Mesenchymal stem cell (in vitro differentiated cells and primary cell): ENCODE measurements around the gene SEC16A.

Experiments
- DNase-seq: peaks from one replicate; pipeline ENCODE4 v3.0.0-alpha.2; 2013
- H2AFZ ChIP-seq: one replicate; pipeline ENCODE4 v1.6.1; 2013; ENCODE audit warnings: low read depth, mild to moderate bottlenecking, control low read depth, inconsistent platforms, low read length, moderate library complexity
- H2AK5ac ChIP-seq: 2 replicates; pipeline ENCODE4 v1.6.1; 2013; ENCODE audit warnings: low read length, moderate library complexity, mild to moderate bottlenecking, inconsistent platforms; ENCODE audit not compliant: severe bottlenecking
- H2BK120ac ChIP-seq: one replicate; pipeline ENCODE4 v1.6.1; 2013; ENCODE audit warnings: low read depth, mild to moderate bottlenecking, inconsistent platforms, low read length, moderate library complexity
- H2BK12ac ChIP-seq, 2 experiments: one replicate each; pipeline ENCODE4 v1.6.1; 2013; ENCODE audit warnings: inconsistent platforms in 2 of 2, low read length in 2 of 2, mild to moderate bottlenecking in 2 of 2, moderate library complexity in 2 of 2, control low read depth in 1 of 2
- H2BK15ac ChIP-seq: one replicate; pipeline ENCODE4 v1.6.1; 2013; ENCODE audit warnings: mild to moderate bottlenecking, low read depth, inconsistent platforms; ENCODE audit not compliant: poor library complexity, severe bottlenecking
- H2BK5ac ChIP-seq: 2 replicates; pipeline ENCODE4 v1.6.1; 2013; ENCODE audit warnings: low read depth, mild to moderate bottlenecking, low read length, control low read depth, inconsistent platforms; ENCODE audit not compliant: poor library complexity, severe bottlenecking
- H3K14ac ChIP-seq, 2 experiments: one replicate each; pipeline ENCODE4 v1.6.1; 2013; ENCODE audit warnings: inconsistent platforms in 2 of 2, low read length in 2 of 2, control low read depth in 1 of 2, mild to moderate bottlenecking in 1 of 2, moderate library complexity in 1 of 2
- H3K18ac ChIP-seq, 2 experiments: one replicate each; pipeline ENCODE4 v1.6.1; 2013; ENCODE audit warnings: inconsistent platforms in 2 of 2, low read length in 2 of 2, control low read depth in 1 of 2, low read depth in 1 of 2, mild to moderate bottlenecking in 1 of 2
- H3K23ac ChIP-seq, 2 experiments: one replicate each; pipeline ENCODE4 v1.6.1; 2013; ENCODE audit warnings: inconsistent platforms in 2 of 2, low read length in 2 of 2, mild to moderate bottlenecking in 2 of 2, moderate library complexity in 2 of 2, control low read depth in 1 of 2
- H3K27ac ChIP-seq: 2 replicates; pipeline ENCODE4 v1.5.1; 2013; ENCODE audit warnings: mild to moderate bottlenecking, moderate library complexity, low read length, control low read depth, inconsistent platforms; ENCODE audit not compliant: poor library complexity, severe bottlenecking
- H3K27me3 ChIP-seq, 2 experiments: 2 replicates each; pipeline versions ENCODE4 v1.6.1 to v1.7.0; 2013; ENCODE audit warnings: low read length in 2 of 2, mild to moderate bottlenecking in 2 of 2, moderate library complexity in 2 of 2, control low read depth in 1 of 2, inconsistent platforms in 1 of 2; ENCODE audit not compliant: control insufficient read depth in 1 of 2, insufficient read depth in 1 of 2
- H3K36me3 ChIP-seq, 2 experiments: 2 replicates each; pipeline versions ENCODE4 v1.6.1 to v1.7.0; 2013; ENCODE audit warnings: low read length in 2 of 2, control low read depth in 1 of 2, inconsistent platforms in 1 of 2, low read depth in 1 of 2, mild to moderate bottlenecking in 1 of 2; ENCODE audit not compliant: insufficient read depth in 2 of 2, control insufficient read depth in 1 of 2
- H3K4ac ChIP-seq, 2 experiments: one replicate each; pipeline ENCODE4 v1.6.1; 2013; ENCODE audit warnings: inconsistent platforms in 2 of 2, low read length in 2 of 2, mild to moderate bottlenecking in 2 of 2, moderate library complexity in 2 of 2, control low read depth in 1 of 2, low read depth in 1 of 2
- H3K4me1 ChIP-seq: 2 replicates; pipeline ENCODE4 v1.6.1; 2013; ENCODE audit warnings: low read depth, low read length, control low read depth; ENCODE audit not compliant: control insufficient read depth, insufficient read depth
- H3K4me2 ChIP-seq: 2 replicates; pipeline ENCODE4 v1.6.1; 2013; ENCODE audit warnings: low read length, mild to moderate bottlenecking, inconsistent platforms; ENCODE audit not compliant: poor library complexity, severe bottlenecking
- H3K4me3 ChIP-seq, 2 experiments: 2 replicates each; pipeline versions ENCODE4 v1.5.1 to v1.7.0; 2013; ENCODE audit warnings: low read length in 2 of 2, mild to moderate bottlenecking in 2 of 2, control low read depth in 1 of 2, low read depth in 1 of 2; ENCODE audit not compliant: insufficient read depth in 1 of 2
- H3K79me1 ChIP-seq: replicated peaks from 2 replicates; pipeline ENCODE4 v1.6.1; 2013; ENCODE audit warnings: mild to moderate bottlenecking, control low read depth, low read length, inconsistent platforms; ENCODE audit not compliant: poor library complexity, severe bottlenecking
- H3K9ac ChIP-seq: 2 replicates; pipeline ENCODE4 v1.7.0; 2013; ENCODE audit warnings: mild to moderate bottlenecking, low read length, moderate library complexity
- H3K9me3 ChIP-seq: 2 replicates; pipeline ENCODE4 v1.7.0; 2013; ENCODE audit warnings: mild to moderate bottlenecking, low read length; ENCODE audit not compliant: control insufficient read depth
- H4K8ac ChIP-seq: one replicate; pipeline ENCODE4 v1.6.1; 2013; ENCODE audit warnings: inconsistent platforms, mild to moderate bottlenecking, low read length, moderate library complexity
- H4K91ac ChIP-seq: one replicate; pipeline ENCODE4 v1.6.1; 2013; ENCODE audit warnings: mild to moderate bottlenecking, low read length, inconsistent platforms
- WGBS: methylation state at CpG from one replicate; pipeline ENCODE4 v1.1.7; 2013; ENCODE audit warnings: mixed read lengths; 5-methylcytosine and 5-hydroxymethylcytosine counted together

The SEC16A gene

DNA sequence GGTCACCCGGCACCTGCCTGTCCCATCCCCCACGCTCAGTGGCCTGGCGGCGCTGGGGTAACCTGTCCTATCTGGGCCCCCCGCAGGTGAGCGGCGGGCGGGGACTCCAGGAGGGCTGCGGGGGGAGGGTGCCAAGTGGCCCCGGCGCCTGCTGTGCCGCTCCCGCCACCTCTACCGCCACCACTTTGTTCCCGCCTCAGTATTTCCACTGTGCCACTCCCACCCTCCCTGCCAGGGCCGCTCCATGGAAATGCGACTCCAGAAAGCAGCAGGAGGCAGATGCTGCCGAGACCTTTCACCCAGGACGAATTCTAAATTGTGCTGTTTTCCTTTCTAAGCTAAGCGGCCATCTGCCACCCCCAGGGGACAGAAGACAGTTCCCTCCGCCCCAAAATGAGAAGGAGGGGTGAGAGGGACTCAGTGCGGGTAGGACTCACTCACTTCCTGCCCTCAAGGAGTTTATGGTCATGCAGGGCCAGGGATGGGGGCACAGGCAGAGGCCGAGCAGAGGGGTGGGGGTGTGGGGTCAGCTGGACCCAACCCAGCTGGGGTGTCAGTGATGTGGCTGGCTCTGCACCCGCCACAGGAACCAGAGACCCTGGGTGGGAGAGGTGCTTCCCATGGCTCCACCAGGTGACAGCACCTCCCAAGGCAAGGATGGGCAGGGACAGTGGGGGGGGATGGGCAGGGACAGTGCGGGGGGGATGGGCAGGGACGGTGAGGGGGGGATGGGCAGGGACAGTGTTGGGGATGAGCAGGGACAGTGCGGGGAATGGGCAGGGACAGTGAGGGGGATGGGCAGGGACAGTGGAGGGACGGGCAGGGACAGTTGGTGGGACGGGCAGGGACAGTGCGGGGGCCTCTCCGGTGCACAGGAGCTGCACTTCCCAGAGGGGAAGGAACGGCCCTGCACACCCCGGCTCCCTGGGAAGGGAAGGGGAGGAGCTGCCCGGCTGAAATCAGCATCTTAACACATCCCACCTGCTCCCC, 45.2 kb upstream of the SEC16A start:
- no peak overlapping the region for H3K9ac ChIP-seq
- H3K4me2 ChIP-seq, result peak overlapping the region; percentile 29
- 85% methylated on average over 30 of the region's 34 CpGs for WGBS
- H2AFZ ChIP-seq, result no peak overlapping the region
- H3K36me3 ChIP-seq, result peaks cover 0 to 66% of the 10 kb centered on the region in 2 experiments
- H3K27me3 ChIP-seq, result no peaks in the 10 kb centered on the region
- no peak overlapping the region for H4K8ac ChIP-seq
- no peak overlapping the region for H2BK120ac ChIP-seq
- no peak overlapping the region for H2BK5ac ChIP-seq
- H2BK12ac ChIP-seq, result peak overlapping the region in 1 of 2 experiments; percentile 45
- H3K14ac ChIP-seq, result no peak overlapping the region
- no peak overlapping the region for H3K4me3 ChIP-seq
- H3K4me1 ChIP-seq, result peaks cover 65% of the 10 kb centered on the region
- H3K27ac ChIP-seq, result no peak overlapping the region
- DNase-seq, result peak; percentile 35
- no peak overlapping the region for H3K23ac ChIP-seq
- H2AK5ac ChIP-seq, result no peak overlapping the region
- no peak overlapping the region for H3K4ac ChIP-seq
- peak overlapping the region; percentile 56 for H4K91ac ChIP-seq
- peaks cover 63% of the 10 kb centered on the region for H3K79me1 ChIP-seq
- H3K18ac ChIP-seq, result peak overlapping the region; percentile 16 to 19
- H2BK15ac ChIP-seq, result no peak overlapping the region
- H3K9me3 ChIP-seq, result no peaks in the 10 kb centered on the region

DNA sequence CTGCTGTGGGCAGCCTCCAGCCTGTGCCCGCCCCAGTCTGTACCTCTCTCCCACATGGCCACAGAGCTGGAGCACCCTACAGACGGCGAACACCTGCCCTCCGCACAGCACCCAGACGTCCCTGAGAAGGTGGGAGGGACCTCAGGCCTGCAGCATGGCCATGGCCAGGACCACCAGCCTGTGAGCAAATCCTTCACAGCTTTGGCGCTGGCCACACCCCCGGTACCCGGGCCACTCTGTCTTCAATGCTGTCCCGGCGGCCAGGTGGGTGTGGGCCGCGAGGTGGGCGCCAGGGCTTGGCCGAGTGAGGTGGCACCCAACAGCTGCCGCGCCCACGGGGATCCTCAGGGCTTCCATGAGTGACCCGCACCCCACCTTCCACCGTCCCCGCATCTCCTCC, 44.3 kb upstream of the SEC16A start:
- no peak overlapping the region for H3K23ac ChIP-seq
- no peak overlapping the region for H3K9ac ChIP-seq
- H2BK5ac ChIP-seq, result no peak overlapping the region
- peaks cover 71% of the 10 kb centered on the region for H3K4me1 ChIP-seq
- WGBS, result 96% methylated on average over 16 of the region's 20 CpGs
- H4K8ac ChIP-seq, result no peak overlapping the region
- H3K14ac ChIP-seq, result no peak overlapping the region
- H3K4ac ChIP-seq, result no peak overlapping the region
- no peak overlapping the region for H2BK120ac ChIP-seq
- peaks cover 63% of the 10 kb centered on the region for H3K79me1 ChIP-seq
- H2BK12ac ChIP-seq, result no peak overlapping the region
- no peak overlapping the region for H4K91ac ChIP-seq
- no peak overlapping the region for H2BK15ac ChIP-seq
- no peak overlapping the region for H2AFZ ChIP-seq
- H3K36me3 ChIP-seq, result peaks cover 0 to 66% of the 10 kb centered on the region in 2 experiments
- no peak overlapping the region for H3K18ac ChIP-seq
- H3K27ac ChIP-seq, result no peak overlapping the region
- H3K4me2 ChIP-seq, result peak overlapping the region; percentile 24
- H3K27me3 ChIP-seq, result no peaks in the 10 kb centered on the region
- no peak overlapping the region for H3K4me3 ChIP-seq
- no peaks in the 10 kb centered on the region for H3K9me3 ChIP-seq
- peak overlapping the region; percentile 34 for H2AK5ac ChIP-seq
- no peak for DNase-seq

- Histone ChIP-seq H2BK120ac (no peak overlapping the region), H2BK5ac (no peak overlapping the region), H3K9me3 (no peaks in the 10 kb centered on the region), H3K4me2 (peak overlapping the region; percentile 24), H3K9ac (no peak overlapping the region), H2AFZ (no peak overlapping the region), H3K4me3 (no peak overlapping the region), H3K27me3 (no peaks in the 10 kb centered on the region), H3K4me1 (peaks cover 72% of the 10 kb centered on the region), H3K23ac (no peak overlapping the region), H3K27ac (no peak overlapping the region), H3K36me3 (peaks cover 0 to 62% of the 10 kb centered on the region in 2 experiments), H3K18ac (no peak overlapping the region), H2BK15ac (no peak overlapping the region), H4K8ac (no peak overlapping the region), H3K79me1 (peaks cover 59% of the 10 kb centered on the region), H2AK5ac (peak overlapping the region; percentile 34), H3K4ac (no peak overlapping the region), H2BK12ac (no peak overlapping the region), H3K14ac (no peak overlapping the region), H4K91ac (no peak overlapping the region)
- WGBS, result 92% methylated on average over 30 of the region's 30 CpGs
- no peak for DNase-seq
These were observed 43.8 kb upstream of the SEC16A start for GRCh38 chr9:136526625-136527066.

GRCh38 chr9:136525841-136526499, 43.1 kb upstream of the SEC16A start:
- Histone ChIP-seq H3K9ac (no peak overlapping the region), H3K79me1 (peaks cover 59% of the 10 kb centered on the region), H3K36me3 (peaks cover 0 to 62% of the 10 kb centered on the region in 2 experiments), H2BK15ac (no peak overlapping the region), H3K23ac (no peak overlapping the region), H3K4ac (no peak overlapping the region), H2BK5ac (no peak overlapping the region), H3K4me1 (peaks cover 73% of the 10 kb centered on the region), H4K8ac (no peak overlapping the region), H3K9me3 (no peaks in the 10 kb centered on the region), H2AK5ac (no peak overlapping the region), H2BK12ac (no peak overlapping the region), H3K4me3 (no peak overlapping the region), H4K91ac (no peak overlapping the region), H3K27ac (peak overlapping the region; percentile 11), H3K14ac (no peak overlapping the region), H2AFZ (no peak overlapping the region), H3K4me2 (peak overlapping the region; percentile 4), H3K27me3 (no peaks in the 10 kb centered on the region), H3K18ac (no peak overlapping the region), H2BK120ac (no peak overlapping the region)
- WGBS, result 90% methylated on average over 30 of the region's 30 CpGs
- DNase-seq, result no peak
